Mucosa of rectum (tissue), 2 donors: ENCODE results near the gene ADGRE1.

Experiments
- H3K27ac ChIP-seq, 2 donors: one replicate each; pipeline ENCODE4 v1.7.0; 2013; ENCODE audit warnings: inconsistent platforms in 2 of 2, low read depth in 2 of 2, low read length in 2 of 2
- H3K27me3 ChIP-seq, 2 donors: one replicate each; pipeline ENCODE4 v1.7.0; 2013; ENCODE audit warnings: low read length in 2 of 2; ENCODE audit not compliant: control insufficient read depth in 2 of 2, insufficient read depth in 2 of 2
- H3K36me3 ChIP-seq, 2 donors: one replicate each; pipeline ENCODE4 v1.7.0; 2013; ENCODE audit warnings: low read length in 2 of 2; ENCODE audit not compliant: control insufficient read depth in 2 of 2, insufficient read depth in 2 of 2
- H3K4me1 ChIP-seq, 2 donors: one replicate each; pipeline ENCODE4 v1.7.0; 2013; ENCODE audit warnings: low read length in 2 of 2, mild to moderate bottlenecking in 1 of 2; ENCODE audit not compliant: control insufficient read depth in 2 of 2, insufficient read depth in 2 of 2
- H3K4me3 ChIP-seq, 2 donors: one replicate each; pipeline ENCODE4 v1.7.0; 2013; ENCODE audit warnings: low read length in 2 of 2
- H3K9ac ChIP-seq, 2 donors: one replicate each; pipeline ENCODE4 v1.7.0; 2013; ENCODE audit warnings: low read length in 2 of 2, low read depth in 1 of 2, mild to moderate bottlenecking in 1 of 2
- H3K9me3 ChIP-seq, 2 donors: one replicate each; pipeline ENCODE4 v1.7.0; 2013; ENCODE audit warnings: low read length in 2 of 2; ENCODE audit not compliant: control insufficient read depth in 2 of 2
- donor health status: healthy.
- donor health status: Normal muscosa, but diverticular disease.

Gene ADGRE1

DNA sequence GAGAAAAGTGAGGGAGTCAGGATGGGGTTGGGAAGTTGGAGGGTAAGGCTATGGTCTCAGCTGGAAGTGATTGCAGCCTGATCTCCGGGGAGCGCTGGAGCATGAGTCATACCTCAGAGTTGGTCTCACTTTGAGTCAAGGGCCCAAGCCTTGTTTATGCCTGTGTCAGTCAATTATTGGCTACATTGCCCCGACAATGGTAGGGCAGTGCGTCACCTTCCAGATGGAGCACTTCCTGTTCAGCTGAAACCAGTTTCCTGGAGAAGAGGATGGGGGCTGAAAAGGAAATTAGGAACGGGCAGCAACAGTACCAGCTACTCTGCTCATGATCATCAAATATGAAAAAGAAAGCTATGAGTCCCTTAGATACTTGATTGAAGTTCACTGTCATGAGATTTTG lies 60.4 kb downstream of the ADGRE1 start:
- Histone ChIP-seq H3K4me1 (no peaks in the 10 kb centered on the region), H3K4me3 (no peak overlapping the region), H3K27me3 (peaks cover 0 to 1% of the 10 kb centered on the region in 2 donors), H3K27ac (no peak overlapping the region), H3K9ac (no peak overlapping the region), H3K36me3 (no peaks in the 10 kb centered on the region), H3K9me3 (no peaks in the 10 kb centered on the region)

DNA sequence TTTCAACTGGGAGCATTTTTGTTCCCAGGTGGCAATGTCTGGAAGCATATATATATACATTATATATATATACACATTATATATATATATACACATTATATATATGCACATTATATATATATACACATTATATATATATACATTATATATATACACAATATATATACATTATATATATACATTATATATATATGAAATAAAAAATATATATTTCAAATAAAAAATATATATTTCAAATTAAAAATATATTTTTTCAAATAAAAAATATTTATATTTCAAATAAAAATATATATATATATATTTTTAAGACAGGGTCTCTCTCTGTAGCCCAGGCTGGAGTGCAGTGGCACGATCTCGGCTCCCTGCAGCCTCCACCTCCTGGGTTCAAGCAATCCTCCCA lies 61.5 kb downstream of the ADGRE1 start:
- Histone ChIP-seq H3K27ac (no peak overlapping the region), H3K9ac (no peak overlapping the region), H3K4me3 (no peak overlapping the region), H3K9me3 (no peaks in the 10 kb centered on the region), H3K36me3 (no peaks in the 10 kb centered on the region), H3K4me1 (no peaks in the 10 kb centered on the region), H3K27me3 (peaks cover 0 to 3% of the 10 kb centered on the region in 2 donors)

DNA sequence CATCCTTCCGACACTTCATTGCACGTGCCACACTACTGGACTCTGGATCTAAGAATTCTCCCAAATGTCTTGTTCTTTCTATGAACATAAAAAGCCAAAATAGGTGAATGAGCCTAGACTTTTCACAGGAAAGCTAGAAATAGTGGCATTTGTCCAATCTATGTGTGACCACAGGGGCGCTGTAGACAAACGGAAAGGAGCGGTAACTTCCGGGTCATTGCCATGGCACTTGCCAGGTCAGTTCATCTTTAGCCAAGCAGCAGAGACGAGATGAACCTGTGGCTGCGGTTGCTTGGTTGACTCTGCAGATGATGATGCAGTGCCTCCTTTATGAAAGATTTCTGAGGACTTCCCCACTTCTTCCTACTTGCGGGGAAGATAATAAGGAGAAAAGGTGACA lies 65.6 kb downstream of the ADGRE1 start:
- Histone ChIP-seq H3K9ac (no peak overlapping the region), H3K36me3 (no peaks in the 10 kb centered on the region), H3K27ac (no peak overlapping the region), H3K4me3 (no peak overlapping the region), H3K27me3 (peaks cover 0 to 3% of the 10 kb centered on the region in 2 donors), H3K4me1 (no peaks in the 10 kb centered on the region), H3K9me3 (no peaks in the 10 kb centered on the region)

DNA sequence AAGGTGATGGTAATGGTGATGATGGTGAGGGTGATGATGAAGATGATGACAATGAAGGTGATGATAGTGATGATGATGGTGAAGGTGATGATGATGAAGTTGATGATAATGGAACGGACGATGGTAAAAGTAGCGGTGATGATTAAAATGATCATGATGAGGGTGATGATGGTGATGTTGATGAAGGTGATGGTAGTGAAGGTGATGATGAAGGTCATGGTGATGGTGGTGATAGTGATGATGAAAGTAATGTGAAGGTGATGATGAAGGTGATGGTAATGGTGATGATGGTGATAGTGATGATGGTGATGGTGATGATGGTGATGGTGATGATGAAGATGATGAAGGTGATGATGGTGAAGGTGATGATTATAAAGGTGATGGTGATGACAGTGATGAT lies 67.7 kb downstream of the ADGRE1 start:
- no peak overlapping the region for H3K27ac ChIP-seq
- H3K9ac ChIP-seq = no peak overlapping the region
- no peaks in the 10 kb centered on the region for H3K9me3 ChIP-seq
- no peaks in the 10 kb centered on the region for H3K36me3 ChIP-seq
- H3K4me1 ChIP-seq = no peaks in the 10 kb centered on the region
- H3K4me3 ChIP-seq = no peak overlapping the region
- H3K27me3 ChIP-seq = peaks cover 0 to 3% of the 10 kb centered on the region in 2 donors

DNA sequence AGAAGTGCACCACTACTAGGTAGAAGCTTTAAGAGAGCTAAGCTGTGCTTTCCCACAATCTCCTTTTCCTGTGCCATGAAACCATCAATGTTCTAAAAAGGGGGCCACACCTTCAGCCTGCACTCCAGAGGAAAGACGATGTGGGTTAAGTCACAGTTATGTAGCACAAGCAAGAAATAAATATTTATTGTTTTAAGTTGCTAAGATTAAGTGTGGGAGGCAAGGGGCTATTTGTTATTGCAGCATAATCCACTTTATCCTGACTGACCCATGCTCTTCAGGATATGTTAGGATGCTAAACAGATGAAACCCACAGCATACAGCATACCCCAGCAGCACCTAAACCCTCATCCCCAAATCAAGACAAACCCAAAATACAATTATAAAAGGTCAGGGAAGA lies 69.2 kb downstream of the ADGRE1 start:
- Histone ChIP-seq H3K9me3 (no peaks in the 10 kb centered on the region), H3K4me3 (no peak overlapping the region), H3K27ac (no peak overlapping the region), H3K27me3 (peaks cover 0 to 3% of the 10 kb centered on the region in 2 donors), H3K36me3 (no peaks in the 10 kb centered on the region), H3K9ac (no peak overlapping the region), H3K4me1 (no peaks in the 10 kb centered on the region)

DNA sequence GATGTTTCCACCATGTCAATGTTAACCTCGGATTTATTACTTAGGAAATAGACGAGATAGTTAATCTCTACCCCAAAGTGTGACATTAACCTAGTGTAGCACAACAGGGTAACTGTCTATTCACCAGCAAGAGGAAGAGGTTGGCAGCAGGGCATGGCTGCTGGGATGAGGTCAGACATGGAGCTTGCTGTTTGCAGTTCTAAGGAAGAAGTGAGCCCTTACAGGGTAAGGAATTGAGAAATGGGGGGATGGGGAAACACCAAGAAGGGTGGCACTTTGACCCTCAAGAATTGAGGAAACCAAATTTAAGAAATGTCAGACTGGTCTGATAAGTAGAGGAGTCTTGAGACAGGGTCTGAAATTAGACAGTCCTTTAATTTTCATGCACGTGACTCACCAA lies 71.4 kb downstream of the ADGRE1 start:
- H3K9ac ChIP-seq = no peak overlapping the region
- no peaks in the 10 kb centered on the region for H3K27me3 ChIP-seq
- H3K27ac ChIP-seq = no peak overlapping the region
- no peaks in the 10 kb centered on the region for H3K36me3 ChIP-seq
- no peaks in the 10 kb centered on the region for H3K9me3 ChIP-seq
- H3K4me1 ChIP-seq = no peaks in the 10 kb centered on the region
- H3K4me3 ChIP-seq = no peak overlapping the region

DNA sequence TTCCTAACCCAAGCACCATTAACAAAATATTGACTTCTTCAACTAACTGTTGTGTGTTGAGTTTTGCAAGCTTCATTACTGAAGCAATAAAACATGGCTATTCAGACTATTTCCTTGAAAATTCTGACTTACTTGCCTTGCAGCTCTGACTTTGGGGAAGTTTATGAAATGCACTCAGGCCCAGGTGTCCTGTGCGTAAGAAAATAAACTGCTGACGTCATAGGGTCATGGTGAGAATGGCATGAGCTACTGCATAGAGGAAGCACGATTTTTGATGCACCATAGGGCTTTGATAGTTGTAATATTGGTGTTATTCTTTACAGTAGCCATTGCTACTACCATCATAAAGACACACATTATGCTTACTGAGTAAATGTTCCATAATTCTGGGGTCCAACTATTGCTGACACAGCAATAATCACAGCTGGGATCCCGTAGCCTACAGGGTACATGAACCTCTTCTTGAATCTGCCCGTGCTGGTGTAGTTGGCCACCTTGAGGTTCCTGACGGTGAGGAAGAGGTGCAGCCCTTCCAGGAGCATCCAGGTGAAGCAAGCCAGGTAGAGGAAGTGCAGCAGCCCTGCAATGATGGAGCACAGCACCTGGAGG lies 76.0 kb downstream of the ADGRE1 start:
- Histone ChIP-seq H3K4me3 (no peak overlapping the region), H3K27me3 (no peaks in the 10 kb centered on the region), H3K9me3 (no peaks in the 10 kb centered on the region), H3K36me3 (no peaks in the 10 kb centered on the region), H3K4me1 (no peaks in the 10 kb centered on the region), H3K9ac (no peak overlapping the region), H3K27ac (no peak overlapping the region)

DNA sequence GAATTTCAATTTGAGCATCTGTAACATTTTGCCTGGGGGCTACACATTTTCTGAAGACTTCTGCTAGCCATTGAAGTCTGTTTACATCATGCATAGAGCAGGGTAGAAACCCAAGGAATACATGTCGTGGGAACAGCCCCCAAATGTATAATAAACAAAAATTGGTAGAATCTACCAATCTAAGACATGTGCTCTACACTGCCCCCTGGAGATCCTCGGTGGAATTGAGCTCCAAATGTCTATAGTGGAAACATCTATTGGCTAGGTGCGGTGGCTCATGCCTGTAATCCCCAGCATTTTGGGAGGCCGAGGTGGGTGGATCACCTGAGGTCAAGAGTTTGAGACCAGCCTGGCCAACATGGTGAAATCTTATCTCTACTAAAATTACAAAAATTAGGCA lies 76.6 kb downstream of the ADGRE1 start:
- Histone ChIP-seq H3K4me1 (no peaks in the 10 kb centered on the region), H3K4me3 (no peak overlapping the region), H3K9ac (no peak overlapping the region), H3K9me3 (no peaks in the 10 kb centered on the region), H3K27ac (no peak overlapping the region), H3K36me3 (no peaks in the 10 kb centered on the region), H3K27me3 (no peaks in the 10 kb centered on the region)

DNA sequence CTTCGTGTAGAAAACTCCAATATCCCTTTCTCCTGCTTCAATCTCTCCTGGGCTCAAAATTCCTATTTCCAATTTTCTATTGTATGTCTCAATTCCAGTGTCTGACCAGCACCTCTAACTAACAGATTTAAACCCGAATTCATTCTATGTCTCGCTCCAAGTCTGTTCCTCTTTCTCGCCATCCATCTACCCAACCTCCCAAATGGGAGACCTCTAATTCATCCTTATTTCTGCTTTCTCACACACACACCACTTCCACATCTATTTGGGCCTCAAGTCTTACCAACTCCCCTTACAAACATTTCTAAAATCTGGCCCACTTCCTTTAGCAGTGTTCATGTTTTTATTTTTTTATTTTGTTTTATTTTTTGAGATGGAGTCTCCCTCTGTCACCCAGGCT lies 80.6 kb downstream of the ADGRE1 start:
- Histone ChIP-seq H3K9ac (no peak overlapping the region), H3K4me1 (no peaks in the 10 kb centered on the region), H3K4me3 (no peak overlapping the region), H3K27me3 (no peaks in the 10 kb centered on the region), H3K9me3 (no peaks in the 10 kb centered on the region), H3K36me3 (no peaks in the 10 kb centered on the region), H3K27ac (no peak overlapping the region)

DNA sequence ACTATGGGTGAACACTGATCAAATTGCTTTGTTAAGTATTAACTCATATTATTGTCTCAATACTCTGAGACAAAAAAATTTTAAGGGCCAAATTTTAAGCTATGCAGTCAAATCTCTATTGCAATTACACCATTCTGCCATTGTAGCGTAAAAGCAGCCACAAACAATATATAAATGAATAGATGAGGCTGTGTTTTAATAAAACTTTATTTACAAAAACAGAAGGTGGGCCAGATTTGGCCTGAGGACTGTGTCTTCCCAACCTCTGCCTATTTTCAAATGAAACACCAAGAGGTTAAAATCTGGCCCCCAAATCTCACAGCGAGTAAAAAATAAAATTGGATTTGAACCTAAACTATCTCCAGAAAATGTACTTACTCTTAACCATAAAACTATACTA lies 82.1 kb downstream of the ADGRE1 start:
- H3K9me3 ChIP-seq = no peaks in the 10 kb centered on the region
- H3K9ac ChIP-seq = no peak overlapping the region
- H3K27ac ChIP-seq = no peak overlapping the region
- no peaks in the 10 kb centered on the region for H3K36me3 ChIP-seq
- no peaks in the 10 kb centered on the region for H3K4me1 ChIP-seq
- H3K4me3 ChIP-seq = no peak overlapping the region
- H3K27me3 ChIP-seq = no peaks in the 10 kb centered on the region

DNA sequence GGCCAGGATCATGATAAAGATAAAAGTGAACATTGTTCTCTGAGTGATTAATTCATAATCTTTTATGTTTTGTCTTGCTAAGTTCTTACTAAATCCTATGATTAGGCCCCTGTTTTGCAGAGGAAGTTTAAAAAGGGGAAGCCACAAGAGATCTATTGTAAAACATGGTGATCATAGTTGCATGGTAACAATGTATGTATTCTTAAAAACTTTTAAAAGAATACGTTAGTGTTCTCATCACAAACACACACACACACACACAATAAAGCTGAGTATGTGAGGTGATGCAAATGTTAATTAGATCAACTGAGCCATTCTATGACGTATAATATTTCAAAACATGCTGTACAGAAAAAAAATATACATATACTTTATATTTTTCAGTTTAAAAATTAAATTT lies 82.6 kb downstream of the ADGRE1 start:
- H3K4me3 ChIP-seq = no peak overlapping the region
- H3K9me3 ChIP-seq = no peaks in the 10 kb centered on the region
- H3K4me1 ChIP-seq = no peaks in the 10 kb centered on the region
- H3K9ac ChIP-seq = no peak overlapping the region
- H3K27ac ChIP-seq = no peak overlapping the region
- no peaks in the 10 kb centered on the region for H3K36me3 ChIP-seq
- no peaks in the 10 kb centered on the region for H3K27me3 ChIP-seq
